Body of pancreas (tissue), 4 donors: Measurements from ENCODE around the gene ROBO1.

Experiments used
- POLR2A ChIP-seq, 3 donors: fragments of 450-650 bp; IDR thresholded peaks; one replicate each; pipeline ENCODE4 v1.6.1; 2016; ENCODE audit warnings: antibody characterized with exemption in 3 of 3, mild to moderate bottlenecking in 2 of 3
- TF ChIP-seq, protein P1 (sequence below), 7 experiments: fragments of 450-650 bp in 4 of 7; fragments of 200-600 bp in 3 of 7; sonication (generic) in 3 of 7; IDR thresholded peaks; one replicate each; pipeline ENCODE4 v1.5.1; 2016 to 2019; ENCODE audit warnings: antibody characterized with exemption in 7 of 7

GRCh38 chr3:78687520-78687919 is 1080.3 kb downstream of the ROBO1 start:
- TF ChIP-seq POLR2A (IDR thresholded peaks at IDR 0.05), result no peak
- TF ChIP-seq, protein P1, sequence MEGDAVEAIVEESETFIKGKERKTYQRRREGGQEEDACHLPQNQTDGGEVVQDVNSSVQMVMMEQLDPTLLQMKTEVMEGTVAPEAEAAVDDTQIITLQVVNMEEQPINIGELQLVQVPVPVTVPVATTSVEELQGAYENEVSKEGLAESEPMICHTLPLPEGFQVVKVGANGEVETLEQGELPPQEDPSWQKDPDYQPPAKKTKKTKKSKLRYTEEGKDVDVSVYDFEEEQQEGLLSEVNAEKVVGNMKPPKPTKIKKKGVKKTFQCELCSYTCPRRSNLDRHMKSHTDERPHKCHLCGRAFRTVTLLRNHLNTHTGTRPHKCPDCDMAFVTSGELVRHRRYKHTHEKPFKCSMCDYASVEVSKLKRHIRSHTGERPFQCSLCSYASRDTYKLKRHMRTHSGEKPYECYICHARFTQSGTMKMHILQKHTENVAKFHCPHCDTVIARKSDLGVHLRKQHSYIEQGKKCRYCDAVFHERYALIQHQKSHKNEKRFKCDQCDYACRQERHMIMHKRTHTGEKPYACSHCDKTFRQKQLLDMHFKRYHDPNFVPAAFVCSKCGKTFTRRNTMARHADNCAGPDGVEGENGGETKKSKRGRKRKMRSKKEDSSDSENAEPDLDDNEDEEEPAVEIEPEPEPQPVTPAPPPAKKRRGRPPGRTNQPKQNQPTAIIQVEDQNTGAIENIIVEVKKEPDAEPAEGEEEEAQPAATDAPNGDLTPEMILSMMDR (IDR thresholded peaks at IDR 0.05), result no peak
